NOMO-1 treated with DMSO at 0.1 percent for 48 hours (cell line): ENCODE data around the gene MYO18A.
A peak's percentile ranks its signal among the peaks of the same experiment; 100 is the strongest.

ENCODE experiments used
- DNase-seq: peaks from one replicate; lab custom pipeline; 2025; ENCODE audit not compliant: unreplicated experiment; lab: John Stamatoyannopoulos, UW

MYO18A gene

GRCh38 chr17:29060475-29060874 lies 119.7 kb downstream of the MYO18A start:
- DNase-seq, result no peak

- DNase-seq, result no peak
Observed at GRCh38 chr17:29059281-29059680, 120.9 kb downstream of the MYO18A start.

GRCh38 chr17:29058391-29058790 lies 121.8 kb downstream of the MYO18A start:
- DNase-seq, result no peak

- no peak for DNase-seq
Observed at GRCh38 chr17:29057361-29057760, 122.8 kb downstream of the MYO18A start.

GRCh38 chr17:29054835-29055234 lies 125.4 kb downstream of the MYO18A start:
- DNase-seq, result no peak

- no peak for DNase-seq
Observed at GRCh38 chr17:29051731-29052130, 128.5 kb downstream of the MYO18A start.

- no peak for DNase-seq
Observed at GRCh38 chr17:29051194-29051593, 129.0 kb downstream of the MYO18A start.

GRCh38 chr17:29050176-29050575 lies 130.0 kb downstream of the MYO18A start:
- no peak for DNase-seq

GRCh38 chr17:29049541-29050145 lies 130.6 kb downstream of the MYO18A start:
- no peak for DNase-seq

- no peak for DNase-seq
Observed at GRCh38 chr17:29048440-29049368, 131.5 kb downstream of the MYO18A start.

- no peak for DNase-seq
Observed at GRCh38 chr17:29046473-29046839, 133.7 kb downstream of the MYO18A start.

- DNase-seq, result peak; percentile 31
Observed at GRCh38 chr17:29045734-29046472, 134.3 kb downstream of the MYO18A start.

- no peak for DNase-seq
Observed at GRCh38 chr17:29045026-29045425, 135.2 kb downstream of the MYO18A start.

- peak; percentile 68 for DNase-seq
Observed at GRCh38 chr17:29043539-29044145, 136.6 kb downstream of the MYO18A start.

- DNase-seq, result peak; percentile 94
Observed at GRCh38 chr17:29042679-29043538, 137.3 kb downstream of the MYO18A start, which contains the start of gene PIPOX. TSS of gene PIPOX (plus strand) at chr17:29043141. CDS start at chr17:29043226, 85 bp downstream.

GRCh38 chr17:29042026-29042678 lies 138.0 kb downstream of the MYO18A start:
- DNase-seq, result no peak

GRCh38 chr17:29041571-29041970 lies 138.6 kb downstream of the MYO18A start:
- peak; percentile 12 for DNase-seq

- no peak for DNase-seq
Observed at GRCh38 chr17:29041091-29041490, 139.1 kb downstream of the MYO18A start.

GRCh38 chr17:29039764-29040598 lies 140.2 kb downstream of the MYO18A start:
- DNase-seq, result no peak
